Activated naive CD4-positive, alpha-beta T cell treated with anti-CD3 and anti-CD28 coated beads for 36 hours (primary cell): ENCODE data around the gene USP25. TPM values are rescaled to one million over a fixed set of nuclear protein-coding genes. Genes with fewer than 3 reads are reported as not detected.

Experiments used
- CTCF ChIA-PET: fragments of 350-600 bp; sonication (Branson Sonifier 250); formaldehyde crosslinking; loops from one replicate; lab custom pipeline; 2021; ENCODE audit warnings: antibody characterized with exemption; lab: Charles Lee
- DNase-seq: peaks from one replicate; pipeline ENCODE4 v3.0.0-alpha.2; 2020
- H3K27ac Mint-ChIP-seq: one replicate; pipeline ENCODE4 v1.8.0; 2021; ENCODE audit warnings: mild to moderate bottlenecking, mixed read lengths
- H3K27me3 Mint-ChIP-seq: one replicate; pipeline ENCODE4 v1.8.0; 2021; ENCODE audit warnings: low read depth, mixed read lengths
- H3K36me3 Mint-ChIP-seq: one replicate; pipeline ENCODE4 v1.8.0; 2021; ENCODE audit warnings: low read depth, mixed read lengths
- H3K4me1 Mint-ChIP-seq: one replicate; pipeline ENCODE4 v1.8.0; 2021; ENCODE audit warnings: low read depth, mixed read lengths
- H3K4me3 Mint-ChIP-seq: one replicate; pipeline ENCODE4 v1.8.0; 2021; ENCODE audit warnings: mild to moderate bottlenecking, moderate library complexity, mixed read lengths
- H3K9me3 Mint-ChIP-seq: one replicate; pipeline ENCODE4 v1.8.0; 2021; ENCODE audit warnings: mixed read lengths
- intact Hi-C: fragments of 100-400 bp; cut with micrococcal nuclease; formaldehyde crosslinking; loops from one replicate; pipeline ENCODE4 v1.15.1; 2023
- total RNA-seq, 2 experiments: library from RNA; stranded (reverse); gene quantifications; one replicate each; pipeline ENCODE4 v1.2.3, GENCODE V29; 2021

USP25 gene
- total RNA-seq, 2 experiments from 2014 or later, result 24.7 to 27.8 TPM

DNA sequence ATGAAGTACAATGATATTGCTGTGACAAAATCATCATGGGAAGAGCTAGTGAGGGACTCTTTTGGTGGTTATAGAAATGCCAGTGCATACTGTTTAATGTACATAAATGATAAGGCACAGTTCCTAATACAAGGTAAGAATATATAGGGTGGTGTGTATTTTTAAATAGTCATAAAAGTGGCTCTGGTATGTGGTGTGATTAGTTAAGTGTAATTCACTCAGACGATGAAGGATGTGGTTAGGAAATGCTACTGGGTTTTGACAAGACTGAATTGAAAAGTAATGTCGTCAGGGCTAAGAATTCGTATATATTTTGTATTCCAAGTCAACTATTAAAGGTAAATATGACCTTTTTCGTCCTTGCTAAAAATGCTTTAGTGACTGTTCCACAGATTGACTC is 101.7 kb downstream of the USP25 start:
- Mint-ChIP-seq H3K4me3 (no peak overlapping the region), H3K36me3 (peaks cover 20% of the 10 kb centered on the region), H3K9me3 (no peaks in the 10 kb centered on the region), H3K4me1 (peaks cover 2% of the 10 kb centered on the region), H3K27ac (no peak overlapping the region), H3K27me3 (no peaks in the 10 kb centered on the region)
- intact Hi-C loops, result no loop called here
- DNase-seq, result no peak
- CTCF ChIA-PET, result no interaction called here

DNA sequence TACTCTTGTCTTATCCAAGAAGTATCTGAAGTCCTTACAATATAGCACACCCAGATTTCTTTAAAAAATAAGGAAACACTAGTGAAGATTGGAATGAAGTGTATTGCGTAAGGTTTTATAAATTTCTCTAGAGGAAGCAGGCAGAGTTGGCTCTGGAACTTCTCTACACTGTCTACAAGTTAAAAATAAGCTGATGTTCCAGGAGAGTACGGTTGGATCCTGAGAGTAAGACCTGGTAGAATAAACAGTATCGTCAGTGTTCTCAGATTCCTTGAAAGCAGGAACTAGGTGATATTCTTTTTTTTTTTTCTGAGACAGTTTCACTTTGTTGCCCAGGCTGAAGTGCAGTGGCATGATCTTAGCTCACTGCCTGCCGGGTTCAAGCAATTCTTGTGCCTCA is 107.9 kb downstream of the USP25 start:
- CTCF ChIA-PET, result interaction anchor here (0.6 to 0.7 kb wide), 2 partner anchors 15 to 25 kb away, joined by 3 to 6 read pairs; no protein-coding TSS in a partner anchor
- H3K36me3 Mint-ChIP-seq, result peaks cover 7% of the 10 kb centered on the region
- intact Hi-C loops, result no loop called here
- DNase-seq, result no peak
- no peak overlapping the region for H3K27ac Mint-ChIP-seq
- peaks cover 5% of the 10 kb centered on the region for H3K4me1 Mint-ChIP-seq
- H3K9me3 Mint-ChIP-seq, result no peaks in the 10 kb centered on the region
- H3K4me3 Mint-ChIP-seq, result no peak overlapping the region
- H3K27me3 Mint-ChIP-seq, result no peaks in the 10 kb centered on the region

- no peak overlapping the region for H3K4me3 Mint-ChIP-seq
- H3K27ac Mint-ChIP-seq, result no peak overlapping the region
- intact Hi-C loops, result no loop called here
- CTCF ChIA-PET, result no interaction called here
- H3K4me1 Mint-ChIP-seq, result peaks cover 5% of the 10 kb centered on the region
- peaks cover 9% of the 10 kb centered on the region for H3K36me3 Mint-ChIP-seq
- H3K27me3 Mint-ChIP-seq, result no peaks in the 10 kb centered on the region
- H3K9me3 Mint-ChIP-seq, result no peaks in the 10 kb centered on the region
- DNase-seq, result no peak
Measured at GRCh38 chr21:15839026-15839425, 109.2 kb downstream of the USP25 start.

- intact Hi-C loops, result no loop called here
- Mint-ChIP-seq H3K36me3 (peaks cover 7% of the 10 kb centered on the region), H3K27ac (no peak overlapping the region), H3K4me1 (peaks cover 5% of the 10 kb centered on the region), H3K4me3 (no peak overlapping the region), H3K27me3 (no peaks in the 10 kb centered on the region), H3K9me3 (no peaks in the 10 kb centered on the region)
- DNase-seq, result no peak
- CTCF ChIA-PET, result no interaction called here
Measured at GRCh38 chr21:15839601-15840000, 109.8 kb downstream of the USP25 start.

- Mint-ChIP-seq H3K4me3 (no peak overlapping the region), H3K27me3 (no peaks in the 10 kb centered on the region), H3K9me3 (no peaks in the 10 kb centered on the region), H3K27ac (no peak overlapping the region), H3K4me1 (peaks cover 2% of the 10 kb centered on the region), H3K36me3 (peaks cover 4% of the 10 kb centered on the region)
- intact Hi-C loops, result no loop called here
- no peak for DNase-seq
- CTCF ChIA-PET, result no interaction called here
Measured at GRCh38 chr21:15840406-15840805, 110.6 kb downstream of the USP25 start.

DNA sequence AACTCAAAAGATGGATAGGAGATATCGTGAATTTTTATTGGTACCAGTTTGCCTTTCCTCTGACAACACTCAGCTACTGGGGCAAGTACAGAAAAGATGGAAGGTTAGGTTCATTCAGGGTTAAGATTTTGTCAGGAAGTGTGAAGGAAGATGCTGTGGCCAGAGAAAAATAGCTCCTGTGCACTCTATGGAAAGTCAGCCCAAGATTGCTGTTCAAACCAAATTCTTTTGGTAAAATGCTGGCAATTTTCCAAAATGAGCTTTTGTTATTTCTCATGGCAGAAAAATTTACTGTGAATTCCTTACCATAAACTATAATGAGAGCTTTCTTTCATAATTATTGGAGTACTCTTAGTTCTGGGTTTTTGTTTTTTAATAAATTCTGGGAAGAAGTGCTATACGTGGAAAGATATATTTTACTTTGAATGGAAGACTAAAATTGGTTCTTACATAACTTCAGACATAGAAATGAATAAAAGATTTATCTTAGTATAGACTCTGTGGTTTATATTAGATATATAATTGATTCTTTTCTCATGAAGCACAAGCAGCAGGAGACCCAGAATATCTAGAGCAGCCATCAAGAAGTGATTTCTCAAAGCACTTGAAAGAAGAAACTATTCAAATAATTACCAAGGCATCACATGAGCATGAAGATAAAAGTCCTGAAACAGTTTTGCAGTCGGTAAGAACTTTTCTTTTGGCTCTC is 112.2 kb downstream of the USP25 start:
- Mint-ChIP-seq H3K4me3 (no peak overlapping the region), H3K27me3 (no peaks in the 10 kb centered on the region), H3K9me3 (no peaks in the 10 kb centered on the region), H3K27ac (no peak overlapping the region), H3K4me1 (peaks cover 5% of the 10 kb centered on the region), H3K36me3 (peaks cover 3% of the 10 kb centered on the region)
- DNase-seq, result no peak
- CTCF ChIA-PET, result no interaction called here
- intact Hi-C loops, result no loop called here

DNA sequence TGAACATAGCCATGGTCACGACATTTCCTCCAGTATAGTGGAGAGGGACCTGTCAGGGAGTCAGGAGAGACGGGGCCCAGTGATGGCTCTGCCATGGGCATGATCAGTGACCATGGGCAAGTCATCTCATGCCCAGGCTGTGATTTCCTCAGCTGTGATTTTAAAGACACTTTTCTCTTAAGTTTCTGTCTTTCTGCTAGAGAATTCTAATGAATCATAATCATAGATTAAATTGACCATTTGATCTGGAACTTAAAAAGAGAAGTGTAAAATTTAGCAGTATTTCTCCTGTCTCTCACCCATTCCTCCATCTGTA is 112.7 kb downstream of the USP25 start:
- Mint-ChIP-seq H3K4me1 (peaks cover 5% of the 10 kb centered on the region), H3K36me3 (peaks cover 3% of the 10 kb centered on the region), H3K27me3 (no peaks in the 10 kb centered on the region), H3K9me3 (no peaks in the 10 kb centered on the region), H3K27ac (no peak overlapping the region), H3K4me3 (no peak overlapping the region)
- CTCF ChIA-PET, result no interaction called here
- DNase-seq, result no peak
- intact Hi-C loops, result no loop called here

- Mint-ChIP-seq H3K9me3 (no peaks in the 10 kb centered on the region), H3K4me1 (peaks cover 5% of the 10 kb centered on the region), H3K36me3 (peaks cover 3% of the 10 kb centered on the region), H3K27ac (no peak overlapping the region), H3K27me3 (no peaks in the 10 kb centered on the region), H3K4me3 (no peak overlapping the region)
- CTCF ChIA-PET, result interaction anchor here (0.7 kb wide), 1 partner anchor 113 kb away, joined by 3 read pairs; no protein-coding TSS in a partner anchor
- no peak for DNase-seq
- intact Hi-C loops, result no loop called here
Measured at GRCh38 chr21:15843766-15844165, 114.0 kb downstream of the USP25 start.

GRCh38 chr21:15848634-15849560 is 119.1 kb downstream of the USP25 start:
- H3K27me3 Mint-ChIP-seq, result no peaks in the 10 kb centered on the region
- intact Hi-C loops, result no loop called here
- no peak overlapping the region for H3K27ac Mint-ChIP-seq
- CTCF ChIA-PET, result no interaction called here
- no peak overlapping the region for H3K4me3 Mint-ChIP-seq
- H3K36me3 Mint-ChIP-seq, result peaks cover 10% of the 10 kb centered on the region
- no peak for DNase-seq
- H3K4me1 Mint-ChIP-seq, result peaks cover 2% of the 10 kb centered on the region
- H3K9me3 Mint-ChIP-seq, result no peaks in the 10 kb centered on the region

DNA sequence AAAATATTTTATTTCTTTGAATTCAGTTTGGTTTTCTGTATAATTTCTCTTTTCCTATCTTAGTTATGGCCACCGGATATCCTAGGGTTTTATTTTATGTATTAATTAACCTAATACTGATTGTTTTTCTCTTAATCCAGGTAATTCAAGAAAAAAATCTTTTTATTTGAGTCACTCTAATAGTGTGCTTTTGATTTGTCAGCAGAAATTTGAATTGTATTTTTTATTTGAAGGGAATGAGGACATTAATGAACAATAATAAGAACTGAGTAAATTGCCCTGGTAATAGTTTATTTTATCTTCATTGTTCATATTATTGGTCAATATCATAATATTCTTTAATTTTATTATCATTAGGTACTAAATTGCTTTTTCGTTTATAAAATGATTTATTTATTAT is 120.1 kb downstream of the USP25 start:
- H3K9me3 Mint-ChIP-seq, result no peaks in the 10 kb centered on the region
- no peak overlapping the region for H3K27ac Mint-ChIP-seq
- intact Hi-C loops, result no loop called here
- H3K27me3 Mint-ChIP-seq, result no peaks in the 10 kb centered on the region
- H3K4me1 Mint-ChIP-seq, result peaks cover 2% of the 10 kb centered on the region
- H3K4me3 Mint-ChIP-seq, result no peak overlapping the region
- peaks cover 16% of the 10 kb centered on the region for H3K36me3 Mint-ChIP-seq
- CTCF ChIA-PET, result no interaction called here
- DNase-seq, result no peak

DNA sequence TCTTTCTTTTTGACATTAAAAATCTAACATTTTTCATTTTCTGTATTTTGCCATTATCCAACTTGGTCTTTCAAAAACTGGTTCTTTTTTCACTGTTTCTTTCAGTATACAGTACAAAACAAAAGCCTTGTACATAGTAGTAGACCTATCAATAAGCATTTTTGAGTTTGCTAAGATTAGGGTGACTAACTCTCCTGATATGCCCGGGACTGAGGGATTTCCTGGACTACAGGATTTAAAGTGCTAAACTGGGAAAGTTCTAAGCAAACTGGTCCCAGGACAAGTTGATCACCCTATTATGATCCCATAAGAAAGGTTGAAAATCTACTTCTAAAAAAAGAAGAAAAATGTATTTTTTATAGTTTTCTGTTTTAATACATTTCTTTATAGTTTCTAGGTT is 120.9 kb downstream of the USP25 start:
- DNase-seq, result no peak
- no peaks in the 10 kb centered on the region for H3K9me3 Mint-ChIP-seq
- no peak overlapping the region for H3K27ac Mint-ChIP-seq
- H3K27me3 Mint-ChIP-seq, result no peaks in the 10 kb centered on the region
- H3K4me1 Mint-ChIP-seq, result peaks cover 2% of the 10 kb centered on the region
- peaks cover 18% of the 10 kb centered on the region for H3K36me3 Mint-ChIP-seq
- CTCF ChIA-PET, result no interaction called here
- H3K4me3 Mint-ChIP-seq, result no peak overlapping the region
- intact Hi-C loops, result no loop called here

DNA sequence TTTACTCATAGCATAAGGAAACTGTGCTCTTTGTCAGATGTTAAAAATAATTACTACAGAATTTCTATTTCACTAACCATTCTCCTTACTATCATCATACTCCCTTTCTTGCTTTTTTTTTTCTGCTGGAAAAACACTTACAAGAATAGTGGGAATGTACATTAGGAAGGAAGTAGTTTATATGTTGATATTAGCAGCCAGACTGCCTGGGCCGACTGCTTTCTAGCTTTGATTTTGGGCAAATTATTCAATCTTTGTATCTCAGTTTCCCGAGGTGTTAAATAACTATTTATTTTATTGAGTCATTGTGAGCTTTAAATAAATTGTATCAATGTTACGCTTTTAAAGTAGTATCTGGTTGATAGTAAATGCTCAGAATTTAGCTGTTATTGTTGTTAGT is 122.4 kb downstream of the USP25 start:
- no peak for DNase-seq
- Mint-ChIP-seq H3K27ac (no peak overlapping the region), H3K9me3 (no peaks in the 10 kb centered on the region), H3K4me3 (no peak overlapping the region), H3K27me3 (no peaks in the 10 kb centered on the region), H3K4me1 (no peaks in the 10 kb centered on the region), H3K36me3 (peaks cover 17% of the 10 kb centered on the region)
- CTCF ChIA-PET, result interaction anchor here (0.6 kb wide), 1 partner anchor 41 kb away, joined by 3 read pairs; no protein-coding TSS in a partner anchor
- intact Hi-C loops, result no loop called here
